CD4-positive, alpha-beta T cell treated with Interleukin-15 for 1 hour (primary cell): ENCODE data around the gene LRWD1.
"Not testable (repeated sequence)": the region's sequence is repeated elsewhere in the genome, so short reads cannot be mapped to it uniquely, and the experiment has no call there.

Experiments
- DNase-seq: peaks from one replicate; pipeline ENCODE4 v3.0.0-alpha.2; 2020

Gene LRWD1

DNA sequence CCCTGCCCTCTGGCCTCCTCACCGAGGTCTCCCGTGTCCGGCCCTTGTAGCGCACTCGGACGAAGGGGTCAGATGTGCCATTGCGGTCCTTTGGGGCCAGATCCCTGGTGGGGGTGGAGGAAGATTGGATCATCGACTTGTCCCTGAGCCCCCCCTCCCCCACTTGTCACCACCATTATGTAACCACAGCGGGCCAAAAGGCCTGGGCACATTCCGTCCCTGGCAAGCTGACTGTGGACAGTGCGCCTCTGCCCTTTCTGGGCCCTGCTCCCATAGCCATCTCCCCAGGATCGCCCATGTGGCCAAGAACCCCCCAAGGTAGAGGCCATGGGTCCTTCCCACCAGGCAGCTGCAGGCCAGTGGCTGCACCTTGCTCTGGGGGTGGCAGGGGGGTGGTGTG lies 38.4 kb downstream of the LRWD1 start:
- DNase-seq = not testable (repeated sequence)

DNA sequence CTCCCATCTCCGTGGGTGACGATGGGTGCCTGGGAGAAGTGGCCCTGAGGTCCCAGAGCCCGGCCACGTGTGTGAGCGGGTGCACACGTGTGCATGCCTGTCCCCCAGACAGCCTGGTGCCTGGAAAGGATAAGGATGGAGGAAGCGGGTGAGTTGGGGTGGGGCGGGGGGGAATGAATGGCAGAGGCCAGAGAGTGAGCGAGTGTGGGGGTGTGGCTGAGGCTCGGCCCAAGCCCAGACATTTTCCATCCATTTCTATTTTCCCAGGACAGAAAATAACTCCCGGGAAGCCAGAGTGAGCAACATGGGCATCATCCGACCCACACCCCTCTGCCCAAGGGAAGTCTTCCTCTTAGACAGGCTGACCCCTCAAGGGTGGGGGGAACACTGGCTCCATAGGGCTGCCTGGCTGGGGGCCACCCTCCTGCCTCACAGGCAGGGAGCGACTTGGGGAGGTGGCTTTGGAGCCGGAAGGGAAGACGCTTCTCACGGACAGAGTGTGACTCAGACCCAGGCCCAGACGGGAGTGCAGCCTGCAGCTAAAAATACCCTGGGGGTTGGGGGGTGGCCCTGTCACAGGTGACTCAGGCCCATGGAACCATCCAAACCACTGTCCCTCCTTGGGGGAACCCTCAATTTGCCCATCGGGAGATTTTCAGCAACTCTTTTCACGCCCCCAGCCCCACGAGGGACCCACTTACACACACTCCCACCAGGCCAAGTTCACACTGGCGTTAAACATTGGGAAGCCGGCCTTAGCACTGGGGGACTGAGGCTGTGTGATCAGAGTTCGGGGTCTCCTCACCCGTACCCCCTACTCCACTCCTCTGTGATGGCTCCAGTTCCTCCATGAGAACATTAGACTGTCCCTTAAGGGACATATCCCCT lies 40.8 kb downstream of the LRWD1 start:
- not testable (repeated sequence) for DNase-seq

DNA sequence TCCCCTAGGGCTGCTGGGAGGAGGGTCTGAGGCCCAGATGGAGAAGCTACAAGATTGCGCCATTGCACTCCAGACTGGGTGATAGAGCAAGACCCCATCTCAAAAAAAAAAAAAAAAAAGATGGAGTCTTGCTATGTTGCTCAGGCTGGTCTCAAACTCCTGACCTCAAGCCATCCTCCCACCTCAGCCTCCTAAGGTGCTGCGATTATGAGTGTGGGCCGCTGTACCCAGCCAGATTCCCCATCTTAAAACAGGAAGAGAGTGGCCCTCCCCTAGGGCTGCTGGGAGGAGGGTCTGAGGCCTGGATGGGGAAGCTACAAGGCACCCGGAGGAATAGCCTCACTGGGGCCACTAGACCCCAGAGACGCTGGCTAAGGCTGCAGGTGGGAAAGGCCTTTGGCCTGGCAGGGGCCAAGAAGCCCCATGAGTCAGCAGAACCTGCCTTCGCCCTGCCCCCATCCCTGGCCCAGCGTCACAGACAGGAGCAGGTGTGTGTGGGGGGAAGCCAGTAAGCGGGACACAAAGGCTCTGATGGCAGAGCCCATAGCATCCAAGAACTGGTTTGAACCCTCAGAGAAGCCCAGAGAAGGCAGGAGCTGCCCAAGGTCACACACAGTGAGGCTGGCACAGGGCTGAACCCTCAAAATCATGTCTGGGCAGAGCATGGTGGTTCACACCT lies 42.8 kb downstream of the LRWD1 start:
- not testable (repeated sequence) for DNase-seq

DNA sequence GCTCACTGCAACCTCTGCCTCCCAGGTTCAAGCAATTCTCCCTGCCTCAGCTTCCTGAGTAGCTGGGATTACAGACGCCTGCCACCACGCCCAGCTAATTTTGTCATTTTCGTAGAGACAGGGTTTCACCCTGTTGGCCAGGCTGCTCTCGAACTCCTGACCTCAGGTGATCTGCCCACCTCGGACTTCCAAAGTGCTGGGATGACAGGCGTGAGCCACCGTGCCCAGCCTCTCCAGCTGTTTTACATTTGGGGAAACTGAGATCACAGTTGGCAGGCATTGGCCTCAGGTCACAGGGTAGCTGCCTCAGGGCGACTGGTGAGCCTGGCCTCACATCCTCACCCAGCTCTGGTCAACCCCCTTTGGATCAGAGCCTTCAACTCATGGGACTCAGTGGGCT lies 45.8 kb downstream of the LRWD1 start:
- DNase-seq = not testable (repeated sequence)

DNA sequence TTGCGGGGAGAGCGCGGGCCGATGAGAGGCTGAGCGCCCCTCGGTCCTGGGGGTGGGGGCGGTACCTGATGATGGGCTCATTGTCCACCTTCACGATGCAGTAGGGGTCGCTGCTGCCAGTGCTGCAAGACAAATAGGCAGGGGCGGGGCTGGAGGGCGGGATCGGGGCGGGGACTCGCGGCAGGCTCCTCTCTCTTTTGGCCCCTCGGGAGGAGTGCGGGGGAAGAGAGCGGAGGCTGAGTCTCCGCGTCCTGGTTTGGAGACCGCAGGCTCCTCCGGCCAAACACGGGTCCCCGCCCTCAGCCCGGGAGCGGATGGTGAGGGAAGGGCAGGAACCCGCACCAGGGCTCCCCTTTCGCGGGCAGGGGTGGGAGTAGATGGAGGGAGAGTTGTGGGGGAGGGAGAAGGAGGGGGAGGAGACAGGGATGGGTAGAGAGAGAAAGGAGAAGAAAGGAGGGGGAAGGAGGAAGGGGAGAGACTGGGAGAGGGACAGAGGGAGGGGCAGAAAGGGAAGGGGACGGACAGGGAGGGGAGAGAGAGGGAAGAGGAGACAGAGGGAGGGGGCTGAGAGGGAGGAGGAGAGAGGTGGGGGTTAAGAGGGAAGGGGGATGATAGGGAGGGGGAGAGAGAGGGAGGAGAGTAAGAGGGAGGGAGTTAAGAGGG lies 47.2 kb downstream of the LRWD1 start:
- not testable (repeated sequence) for DNase-seq

DNA sequence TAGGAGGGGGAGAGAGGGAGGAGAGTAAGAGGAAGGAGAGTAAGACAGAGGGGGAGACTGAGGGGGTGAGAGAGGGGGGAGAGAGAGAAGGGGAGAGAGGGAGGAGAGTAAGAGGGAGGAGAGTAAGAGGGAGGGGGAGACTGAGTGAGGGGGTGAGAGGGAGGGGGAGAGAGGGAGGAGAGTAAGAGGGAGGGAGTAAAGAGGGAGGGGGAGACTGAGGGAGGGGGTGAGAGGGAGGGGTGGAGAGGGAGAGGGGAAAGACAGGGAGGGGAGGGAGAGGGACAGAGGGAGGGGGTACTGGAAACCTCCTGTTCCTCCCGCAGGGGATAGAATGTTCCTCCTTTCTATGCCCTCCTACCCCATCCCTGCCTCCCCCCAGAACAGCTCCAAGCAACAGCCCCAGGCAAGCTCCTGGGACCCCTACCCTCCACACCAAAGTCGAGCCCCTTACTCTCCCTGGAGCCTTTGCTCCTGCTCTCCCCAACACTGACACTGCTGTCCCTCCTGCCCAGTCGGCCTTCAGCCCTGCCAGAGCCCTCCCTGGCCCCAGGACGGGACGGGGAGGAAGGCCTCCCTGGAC lies 47.9 kb downstream of the LRWD1 start:
- DNase-seq = not testable (repeated sequence)

DNA sequence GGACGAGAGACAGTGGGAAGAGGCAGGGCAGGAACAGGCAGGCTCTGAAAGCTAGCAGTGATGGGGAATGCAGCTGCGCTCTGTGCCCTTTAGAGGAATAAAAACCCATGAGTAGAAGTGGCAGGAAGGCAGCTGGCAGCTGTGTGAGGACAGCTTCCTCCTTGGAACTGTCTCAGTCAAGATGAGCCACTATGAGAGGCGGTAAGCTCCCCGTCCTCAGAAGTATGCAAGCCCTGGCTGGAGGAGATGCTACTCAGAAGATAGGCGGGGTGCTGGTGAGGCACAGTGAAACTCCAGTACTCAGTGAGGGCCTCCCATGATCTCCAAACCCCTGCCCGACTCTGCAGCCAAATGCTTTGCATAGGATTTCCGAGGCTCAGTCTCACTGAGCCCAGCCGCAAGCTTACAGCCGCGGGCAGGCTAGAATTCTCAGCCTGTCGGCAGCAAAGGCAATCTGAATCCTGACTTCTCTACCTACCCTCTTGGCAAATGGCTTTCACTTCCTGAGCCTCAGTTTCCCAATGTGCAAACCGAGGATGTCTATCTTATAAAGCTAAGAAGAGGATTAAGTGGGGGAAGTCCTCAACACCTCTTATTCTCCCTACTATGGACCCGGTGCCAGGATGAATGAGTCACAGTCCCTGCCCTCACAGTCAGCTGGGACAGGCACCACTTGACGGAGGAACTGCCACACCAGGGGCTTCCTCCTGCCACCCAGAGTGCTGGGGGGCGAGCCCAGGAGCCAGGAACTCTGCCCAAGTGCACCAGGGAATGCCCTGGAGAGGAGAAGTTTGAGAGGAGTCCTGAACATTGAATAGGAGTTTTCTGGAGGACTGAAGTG lies 50.3 kb downstream of the LRWD1 start:
- not testable (repeated sequence) for DNase-seq

GRCh38 chr7:102515889-102516288 lies 51.1 kb downstream of the LRWD1 start:
- not testable (repeated sequence) for DNase-seq

GRCh38 chr7:102516951-102517350 lies 52.2 kb downstream of the LRWD1 start:
- DNase-seq = not testable (repeated sequence)

GRCh38 chr7:102517550-102518147 lies 52.9 kb downstream of the LRWD1 start, which contains the start of gene RASA4B:
Gene RASA4B, minus strand, starts transcription at chr7:102517777. Its CDS starts 67 bp downstream, at chr7:102517710.
- DNase-seq = peak; percentile 15

DNA sequence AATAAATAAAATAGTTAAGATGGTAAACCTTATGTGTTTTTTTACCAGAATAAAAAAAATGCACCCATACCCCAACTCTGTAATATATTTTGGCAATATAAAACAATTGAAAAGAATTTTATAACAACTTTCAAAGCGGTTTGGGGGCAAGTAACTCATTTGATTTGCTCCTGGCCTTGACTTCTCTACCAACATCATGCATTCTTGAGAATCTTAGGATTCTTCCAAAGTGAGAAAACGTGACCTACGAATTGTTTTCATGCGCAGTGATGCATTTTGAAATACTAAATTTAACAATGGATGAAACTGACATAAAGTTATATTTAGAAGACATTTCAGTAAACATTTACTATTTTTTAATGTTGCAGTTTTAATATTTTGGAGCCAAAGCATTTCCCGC lies 56.0 kb downstream of the LRWD1 start:
- DNase-seq = not testable (repeated sequence)
